Stimulated activated CD4-positive, alpha-beta T cell treated with anti-CD3 and anti-CD28 coated beads, Interleukin-2, amount 100 ng/mL, for 48 hours (primary cell): Measurements from ENCODE around the gene ZNF181.

Experiments
- DNase-seq, 2 donors: peaks; one replicate each; pipeline ENCODE4 v3.0.0-alpha.2; 2020

The ZNF181 gene

GRCh38 chr19:34759218-34759917 lies 25.3 kb downstream of the ZNF181 start:
- DNase-seq = no peak

GRCh38 chr19:34766386-34766785 lies 32.3 kb downstream of the ZNF181 start:
- DNase-seq = no peak

DNA sequence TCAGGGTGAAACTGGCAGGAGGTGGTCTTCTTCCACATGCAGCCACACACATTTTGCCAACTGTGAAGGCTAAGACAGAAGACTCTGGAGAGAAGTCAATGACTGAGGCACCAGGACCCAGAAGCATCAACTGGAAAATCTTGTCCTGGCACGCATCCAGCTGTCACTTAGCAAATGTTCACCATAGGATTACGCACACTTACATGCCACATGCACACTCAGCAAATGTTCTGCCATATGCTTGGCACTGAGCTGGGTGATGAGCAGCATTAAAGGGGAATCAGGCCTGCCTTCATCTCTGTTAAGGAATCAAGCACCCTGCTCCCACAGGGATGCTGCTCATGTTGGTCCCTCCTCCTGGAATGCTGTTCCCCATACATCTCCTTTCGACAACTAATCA lies 33.9 kb downstream of the ZNF181 start:
- DNase-seq = no peak

DNA sequence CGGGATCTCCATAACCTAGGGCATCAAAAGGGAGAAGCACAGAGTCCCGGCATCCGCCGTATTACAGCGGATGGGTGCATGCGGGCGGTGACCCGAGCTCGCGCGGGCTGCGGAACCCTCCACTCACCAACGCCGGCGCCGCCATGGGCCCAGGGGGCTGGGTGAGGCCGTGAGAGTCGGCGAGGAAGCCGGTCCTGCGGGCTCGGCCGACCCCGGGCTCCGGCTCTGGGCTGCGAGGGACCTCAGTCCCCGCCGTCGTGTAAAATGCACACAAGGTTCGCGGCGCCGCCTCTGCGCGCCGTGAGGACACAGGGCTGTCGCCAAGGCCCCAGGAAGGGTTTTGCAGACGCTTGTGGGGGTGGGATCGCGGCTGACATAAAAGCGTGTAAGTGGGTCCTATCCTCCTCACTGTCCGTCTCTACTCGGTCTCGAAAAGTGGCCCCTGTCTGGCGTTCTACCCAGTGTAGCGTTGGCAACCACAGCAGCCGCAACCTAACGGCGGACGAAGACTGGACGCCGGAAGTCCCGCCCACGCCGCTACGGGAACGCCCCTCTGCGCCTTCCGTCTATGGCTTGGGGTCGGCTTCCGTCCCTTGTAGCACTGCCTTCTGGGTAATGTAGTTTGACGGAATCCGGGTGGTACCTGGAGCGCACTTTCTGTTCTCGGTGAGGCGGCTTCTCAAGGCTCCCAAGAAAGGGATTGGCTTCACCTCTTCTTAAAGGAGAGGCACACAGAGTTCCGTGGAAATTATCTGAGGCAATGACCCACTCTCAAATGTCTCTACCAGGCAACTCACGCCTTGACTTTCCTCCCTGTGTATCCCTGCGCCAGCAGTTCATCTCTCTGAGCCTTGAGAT lies 38.9 kb downstream of the ZNF181 start, which contains the start of gene ZNF599:
TSS of gene ZNF599 (minus strand) at position 519 of the 858 bp plus-strand sequence. CDS start at position 145, 374 bp downstream.
- peak; percentile 85 to 86 for DNase-seq

GRCh38 chr19:34773555-34773864 lies 39.5 kb downstream of the ZNF181 start:
- no peak for DNase-seq

GRCh38 chr19:34774857-34775256 lies 40.8 kb downstream of the ZNF181 start:
- no peak for DNase-seq

- DNase-seq = no peak
These were observed 44.3 kb downstream of the ZNF181 start for GRCh38 chr19:34778342-34778741.

DNA sequence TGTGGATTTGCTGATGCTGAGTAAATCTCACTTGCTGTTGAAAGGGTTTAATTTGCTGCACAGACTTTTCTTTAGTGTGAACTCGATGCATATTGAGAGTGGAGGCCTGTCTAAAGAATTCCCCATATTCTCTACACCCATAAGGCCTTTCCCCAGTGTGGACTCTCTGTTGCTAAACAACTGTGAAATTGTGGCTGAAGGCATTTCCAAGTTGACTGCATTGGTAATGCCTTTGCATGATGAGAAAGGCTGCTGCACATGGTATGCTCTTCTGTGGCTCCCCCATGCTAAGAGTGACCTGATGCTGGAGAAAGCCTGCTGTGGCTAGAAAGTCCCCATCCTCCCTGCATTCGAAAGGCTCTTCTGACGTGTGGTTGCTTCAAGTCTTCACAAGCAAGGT lies 45.6 kb downstream of the ZNF181 start:
- no peak for DNase-seq

DNA sequence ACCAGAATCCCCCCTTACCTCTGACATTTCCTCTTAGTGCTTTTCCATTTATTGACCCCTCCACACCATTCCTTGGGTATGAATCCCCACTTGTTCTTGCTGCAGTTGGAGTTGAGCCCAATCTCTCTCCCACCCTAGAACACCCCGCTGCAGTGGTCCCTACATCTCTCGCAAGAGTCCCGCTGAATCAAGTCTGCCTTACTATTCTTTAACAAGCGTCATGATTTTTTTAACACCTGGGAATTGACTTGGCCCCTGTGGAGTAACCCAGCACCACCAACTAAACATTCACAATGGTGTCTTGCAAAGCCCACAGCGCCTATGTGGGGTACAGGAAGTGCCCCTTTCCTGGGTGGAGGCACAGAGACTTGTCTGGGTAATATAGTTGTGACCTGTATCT lies 52.2 kb downstream of the ZNF181 start:
- DNase-seq = no peak

DNA sequence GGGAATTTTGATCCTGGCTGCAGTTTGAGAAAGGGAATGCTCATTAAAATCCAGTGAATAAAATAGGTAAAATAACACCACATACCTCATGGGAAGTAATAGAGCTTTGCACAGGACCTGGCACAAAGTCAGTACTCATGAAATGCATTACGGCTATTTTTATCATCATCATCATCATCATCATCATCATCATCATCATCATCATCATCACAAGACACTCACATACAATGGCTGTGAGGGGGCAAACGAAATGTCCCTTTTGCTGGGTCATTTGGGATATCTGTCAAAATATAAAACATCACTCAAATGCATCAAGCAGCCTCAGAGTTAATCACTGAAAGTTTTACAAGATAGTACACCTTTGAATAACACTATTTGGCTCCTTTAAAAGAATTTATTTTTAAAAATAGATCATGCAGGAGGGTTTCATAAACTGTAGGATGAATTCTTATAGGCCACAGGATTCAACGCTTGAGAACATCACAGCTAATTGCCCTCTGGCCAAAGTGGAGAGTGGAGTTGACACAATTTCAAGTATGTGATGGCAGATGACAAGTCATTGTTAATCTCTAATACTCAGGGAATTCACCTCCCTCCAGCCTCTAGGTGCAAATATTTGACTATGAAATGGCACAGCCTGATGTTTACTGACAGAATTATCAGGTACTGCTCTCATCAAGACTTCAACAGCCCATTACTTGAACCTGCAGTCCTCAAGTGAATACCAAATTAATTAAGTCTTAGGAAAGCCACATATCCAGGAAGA lies 53.2 kb downstream of the ZNF181 start:
- no peak for DNase-seq

DNA sequence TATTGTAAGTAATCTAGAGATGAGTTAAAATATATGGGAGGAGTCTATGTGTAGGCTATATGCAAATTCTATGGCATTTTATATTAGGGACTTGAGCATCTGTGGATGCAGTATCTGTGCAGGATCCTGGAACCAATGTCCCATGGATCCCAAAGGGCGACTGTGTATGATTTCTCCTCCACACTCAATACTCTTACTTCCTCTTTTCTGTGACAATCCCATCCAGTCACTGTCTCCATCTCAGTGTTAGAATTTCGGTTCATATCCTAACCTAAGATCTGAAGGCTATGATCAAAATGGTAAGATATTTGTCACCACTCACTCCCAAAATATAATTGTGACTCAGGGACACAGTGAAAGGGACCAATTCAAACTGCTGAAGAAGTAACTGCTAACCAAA lies 54.0 kb downstream of the ZNF181 start:
- no peak for DNase-seq

DNA sequence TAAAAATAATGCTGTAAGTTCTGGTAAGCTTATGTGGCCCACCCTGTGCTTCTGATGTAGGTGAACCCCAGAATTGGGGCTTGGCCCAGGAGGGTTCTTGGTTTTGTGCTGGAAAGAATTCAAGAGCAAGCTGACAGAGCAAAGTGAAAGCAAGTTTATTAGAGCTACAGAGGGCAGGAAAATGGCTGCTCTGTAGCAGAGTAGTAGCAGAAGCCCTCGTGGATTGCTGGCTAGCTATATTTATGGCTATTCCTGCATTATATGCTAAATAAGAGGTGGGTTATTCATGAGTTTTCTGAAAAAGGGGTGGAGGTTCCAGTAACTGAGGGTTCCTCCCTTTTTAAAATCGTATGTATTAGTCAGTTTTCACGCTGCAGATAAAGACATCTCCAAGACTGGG lies 59.5 kb downstream of the ZNF181 start:
- no peak for DNase-seq

- no peak for DNase-seq
These were observed 60.3 kb downstream of the ZNF181 start for GRCh38 chr19:34794066-34794960.
